HG02763 (cell line): ENCODE results near the gene MBD4.

Experiments used
- ATAC-seq: cut with Tn5 transposase; IDR thresholded peaks from one replicate; pipeline ENCODE4 v1.9.1; 2021; ENCODE audit warnings: mild to moderate bottlenecking, moderate library complexity; ENCODE audit not compliant: unreplicated experiment

Gene MBD4

DNA sequence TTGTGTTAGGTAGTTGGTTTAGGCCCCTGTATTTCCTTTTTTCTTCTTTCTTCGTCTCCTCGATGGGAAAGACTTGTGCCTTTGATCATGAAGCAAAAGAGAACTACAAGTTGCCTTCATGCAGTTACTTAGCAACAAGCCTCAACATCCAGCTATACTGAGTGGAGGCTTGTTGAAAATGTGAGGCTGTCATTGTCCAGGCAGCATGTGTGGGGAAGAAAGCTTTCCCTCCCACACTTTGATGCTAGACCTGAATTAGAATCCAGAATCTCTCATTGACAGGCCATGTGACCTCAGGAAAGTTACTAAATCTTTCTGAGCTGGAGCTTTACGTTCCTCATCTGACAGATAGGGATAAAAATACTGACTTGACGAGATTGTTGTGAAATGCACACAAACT, 24.0 kb upstream of the MBD4 start:
- no peak for ATAC-seq

DNA sequence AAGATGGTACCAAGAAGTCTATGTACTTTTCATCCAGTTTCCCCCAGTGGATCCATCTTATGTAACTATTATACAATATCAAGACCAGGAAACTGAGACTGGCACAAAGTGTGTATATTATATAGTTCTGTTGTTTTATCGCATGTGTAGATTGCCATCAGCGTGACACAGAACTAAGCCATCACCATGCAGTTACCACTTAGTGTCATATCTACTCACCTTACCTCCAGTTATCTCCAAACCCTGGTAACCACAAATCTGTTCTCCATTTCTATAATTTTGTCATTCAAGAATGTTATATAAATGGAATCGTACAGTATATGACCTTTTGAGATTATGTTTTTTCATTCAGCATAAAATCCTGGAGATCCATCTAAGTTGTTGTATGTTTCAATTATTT, 23.3 kb upstream of the MBD4 start:
- no peak for ATAC-seq

DNA sequence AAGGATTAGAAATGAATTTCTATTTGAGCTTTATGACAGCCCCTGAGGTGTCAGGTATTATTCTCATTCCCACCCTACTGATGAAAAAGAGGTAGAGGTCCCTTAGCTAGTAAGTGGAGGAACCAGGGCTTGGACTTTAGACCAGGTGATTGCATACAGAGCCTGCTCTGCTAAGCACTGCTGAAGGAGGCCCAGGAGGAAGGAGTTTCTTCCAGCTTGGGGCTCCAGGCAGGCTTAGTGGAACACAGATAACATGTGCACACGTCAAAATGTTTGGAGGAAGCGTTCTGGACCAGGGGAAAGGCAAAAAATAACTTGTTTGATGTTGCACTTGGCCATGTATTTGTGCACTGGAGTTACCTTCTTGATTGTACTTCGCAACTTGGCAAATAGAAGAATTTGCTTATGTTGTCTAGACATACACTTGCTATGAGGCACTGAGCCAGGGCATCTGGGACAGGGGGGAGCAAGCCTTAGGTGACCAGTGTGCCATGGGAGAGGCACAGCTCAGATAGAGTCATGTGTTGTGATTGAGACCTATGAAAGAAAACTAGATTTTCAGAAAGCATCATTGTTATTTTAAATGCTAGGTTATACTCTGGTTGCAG, 22.7 kb upstream of the MBD4 start:
- no peak for ATAC-seq

DNA sequence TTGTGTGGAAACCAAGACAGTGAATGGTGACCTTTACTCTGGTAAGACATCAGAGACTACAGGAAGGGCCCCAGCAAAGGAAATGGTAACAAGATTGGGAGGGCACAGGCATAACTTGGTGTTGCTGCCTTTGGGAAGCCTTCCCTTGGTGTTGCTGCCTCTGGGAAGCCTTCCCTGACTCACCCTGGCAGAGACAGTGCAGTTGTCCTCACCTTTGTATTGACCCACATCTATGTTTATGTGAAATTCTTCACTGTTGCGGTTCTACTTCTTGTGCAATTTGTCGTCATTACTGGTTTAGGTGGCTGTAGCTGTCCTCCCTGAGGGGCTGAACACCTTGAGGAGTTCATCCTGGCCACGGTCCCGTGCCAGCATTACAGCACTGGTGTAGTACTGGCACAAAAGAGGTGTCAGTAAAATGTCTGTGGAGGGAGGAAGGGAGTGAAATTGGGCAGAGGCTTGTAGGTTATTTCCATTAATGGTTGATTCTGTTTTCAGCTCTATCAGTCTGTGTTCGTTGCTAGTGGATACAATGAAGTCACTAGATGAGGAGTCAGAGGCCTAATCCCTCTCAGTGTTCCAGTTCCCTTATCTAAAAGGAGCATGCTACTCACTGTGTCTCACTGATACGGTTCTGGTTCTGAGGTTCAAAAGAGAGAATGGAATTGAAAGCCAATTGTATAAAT, 21.9 kb upstream of the MBD4 start:
- no peak for ATAC-seq

DNA sequence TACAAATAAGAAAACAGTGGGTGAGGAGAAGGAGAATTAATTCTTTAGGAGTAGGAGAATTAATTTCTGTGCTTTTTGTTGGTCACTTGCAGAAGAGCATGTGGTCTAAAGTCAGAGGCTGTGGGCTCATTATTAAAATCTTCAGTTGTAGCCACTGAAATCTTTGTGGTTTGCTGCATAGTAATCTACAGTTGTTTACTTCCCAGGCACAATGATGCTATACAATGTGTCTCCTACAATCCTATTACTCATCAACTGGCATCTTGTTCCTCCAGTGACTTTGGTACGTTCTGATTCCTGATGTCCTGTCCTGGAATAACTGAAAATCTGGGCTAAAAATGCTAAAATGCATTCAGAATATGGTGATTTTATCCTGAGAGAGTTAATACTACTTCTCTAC, 21.3 kb upstream of the MBD4 start:
- ATAC-seq, result no peak

DNA sequence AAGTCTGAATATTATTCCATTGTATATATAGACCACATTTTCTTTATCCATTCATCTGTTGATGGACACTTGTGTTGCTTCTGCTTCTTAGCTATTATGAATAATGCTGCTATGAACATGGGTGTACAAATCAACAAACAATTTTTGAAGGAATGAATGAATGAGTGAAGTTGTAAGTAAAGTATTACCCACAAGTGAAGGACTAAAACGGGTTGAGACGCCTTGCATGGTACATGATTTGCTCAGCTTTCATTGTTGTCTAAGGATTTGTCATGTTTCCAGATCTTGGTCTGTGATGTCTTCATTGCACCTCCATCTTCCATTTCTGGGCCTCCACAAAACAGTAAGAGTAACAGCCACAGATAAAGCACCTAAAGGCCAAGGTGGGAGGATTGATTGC, 20.8 kb upstream of the MBD4 start:
- no peak for ATAC-seq

DNA sequence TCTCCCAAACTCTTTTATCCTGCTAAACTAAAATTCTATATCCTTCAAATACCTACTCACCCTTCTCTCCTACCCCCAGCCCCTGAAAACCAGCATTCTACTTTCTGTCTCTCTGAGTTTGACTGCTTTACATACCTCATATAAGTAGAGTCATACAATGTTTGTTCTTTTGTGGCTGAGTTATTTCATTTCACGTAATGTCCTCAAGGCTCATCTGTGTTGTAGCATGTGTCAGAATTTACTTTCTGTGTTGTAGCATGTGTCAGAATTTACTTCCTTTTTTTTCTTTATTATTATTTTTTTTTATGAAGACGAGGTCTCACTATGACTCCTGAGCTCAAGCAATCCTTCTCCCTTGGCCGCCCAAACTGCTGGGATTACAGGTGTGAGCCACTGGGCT, 20.4 kb upstream of the MBD4 start:
- ATAC-seq, result no peak

DNA sequence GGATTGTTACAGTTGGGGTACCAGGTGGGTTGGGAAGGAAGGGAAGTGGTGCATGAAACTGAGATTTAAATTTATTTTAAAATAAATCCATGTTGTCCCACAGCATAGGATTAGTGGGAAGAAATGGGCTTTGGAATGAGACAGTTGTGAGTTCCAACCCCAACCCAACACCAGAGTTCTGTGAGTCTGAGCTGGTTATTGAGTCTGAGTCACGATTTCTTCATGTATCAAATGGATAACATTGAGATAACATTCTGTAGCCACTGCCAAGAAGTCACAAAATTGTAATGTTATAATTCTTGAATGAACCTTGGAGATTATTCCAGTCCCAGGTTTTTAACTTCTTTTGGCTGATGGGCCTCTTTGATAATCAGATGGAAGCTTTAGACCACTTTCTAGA, 14.0 kb upstream of the MBD4 start:
- no peak for ATAC-seq

DNA sequence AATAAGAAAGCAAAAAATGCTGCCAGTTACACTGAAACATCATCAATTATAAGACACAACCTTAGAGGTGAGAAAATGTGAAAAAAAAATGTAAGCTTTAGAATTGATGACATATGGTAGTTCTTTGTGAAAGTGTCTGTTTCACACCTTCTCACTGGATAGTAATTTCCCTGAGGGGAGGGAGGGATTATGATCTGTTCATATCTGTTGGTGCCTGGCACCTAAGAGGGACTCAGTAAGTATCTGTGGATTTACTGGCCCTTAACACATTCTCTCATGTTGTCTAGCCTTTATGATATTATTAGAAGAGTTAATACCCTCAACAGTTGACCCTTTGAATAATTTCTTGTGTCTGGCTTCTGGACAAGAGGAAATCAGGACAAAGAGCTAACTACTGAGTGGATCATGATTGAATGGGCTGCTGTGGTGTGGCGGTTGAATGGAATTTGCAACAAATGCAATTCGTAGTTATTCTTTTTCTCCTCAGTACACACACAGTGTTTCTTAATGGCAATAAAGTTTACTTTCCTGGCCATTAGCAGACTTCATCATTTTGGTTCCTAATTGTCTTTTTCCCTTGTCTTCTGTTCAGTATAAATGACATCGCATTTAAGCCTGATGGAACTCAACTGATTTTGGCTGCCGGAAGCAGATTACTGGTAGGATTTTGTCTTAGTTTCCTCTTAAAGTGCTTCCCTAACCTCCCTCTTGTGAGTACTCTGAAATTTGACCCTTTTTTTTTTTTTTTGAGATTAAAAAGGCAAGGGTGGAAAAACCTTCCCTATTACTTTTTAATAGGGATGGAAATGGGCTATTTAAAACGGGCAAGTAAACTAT, 9.7 kb upstream of the MBD4 start:
- ATAC-seq, result no peak

DNA sequence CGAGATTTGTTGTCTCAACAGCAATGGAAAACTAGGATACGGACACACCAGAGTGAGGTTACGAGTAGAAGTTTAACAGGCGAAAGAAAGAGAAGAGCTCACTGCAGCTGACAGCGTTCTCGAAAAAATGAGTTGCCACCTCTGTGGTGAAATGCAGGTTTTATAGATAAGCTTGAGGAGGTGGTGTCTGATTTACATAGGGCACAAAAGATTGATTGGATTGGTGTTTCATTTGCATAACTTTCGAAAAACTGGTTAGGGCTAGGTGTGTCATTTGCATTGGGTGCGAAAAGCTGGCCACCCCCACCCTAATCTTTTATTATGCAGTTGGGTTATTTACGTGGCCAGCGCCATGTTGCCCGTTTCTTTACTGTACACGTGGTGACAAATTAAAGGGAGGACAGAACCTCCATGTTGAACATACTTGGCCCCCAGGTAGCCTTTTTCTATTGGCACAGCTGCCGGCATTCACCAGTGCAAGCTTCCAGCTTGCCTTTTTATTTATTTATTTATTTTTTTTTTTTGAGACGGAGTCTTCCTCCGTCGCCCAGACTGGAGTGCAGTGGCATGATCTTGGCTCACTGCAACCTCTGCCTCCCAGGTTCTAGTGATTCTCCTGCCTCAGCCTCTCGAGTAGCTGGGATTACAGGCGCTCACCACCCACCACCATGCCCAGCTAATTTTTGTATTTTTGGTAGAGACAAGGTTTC, 8.6 kb upstream of the MBD4 start:
- no peak for ATAC-seq

DNA sequence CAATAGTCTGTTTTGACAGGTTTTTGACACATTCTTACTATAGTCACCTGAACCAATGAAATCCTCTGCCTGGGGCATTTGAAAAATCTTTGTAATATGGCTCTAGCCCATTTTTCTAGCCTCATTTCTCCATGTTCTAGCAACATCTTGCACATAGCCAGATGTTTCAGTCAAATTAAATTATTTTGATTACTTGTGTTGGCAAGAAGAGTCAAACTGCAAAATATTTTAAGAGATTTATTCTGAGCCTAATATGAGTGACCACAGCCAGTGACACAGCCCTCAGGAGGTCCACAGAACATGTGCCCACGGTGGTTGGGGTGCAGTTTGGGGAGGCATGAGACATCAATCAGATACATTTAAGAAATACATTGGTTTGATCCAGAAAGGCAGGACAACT, 7.2 kb upstream of the MBD4 start:
- no peak for ATAC-seq

DNA sequence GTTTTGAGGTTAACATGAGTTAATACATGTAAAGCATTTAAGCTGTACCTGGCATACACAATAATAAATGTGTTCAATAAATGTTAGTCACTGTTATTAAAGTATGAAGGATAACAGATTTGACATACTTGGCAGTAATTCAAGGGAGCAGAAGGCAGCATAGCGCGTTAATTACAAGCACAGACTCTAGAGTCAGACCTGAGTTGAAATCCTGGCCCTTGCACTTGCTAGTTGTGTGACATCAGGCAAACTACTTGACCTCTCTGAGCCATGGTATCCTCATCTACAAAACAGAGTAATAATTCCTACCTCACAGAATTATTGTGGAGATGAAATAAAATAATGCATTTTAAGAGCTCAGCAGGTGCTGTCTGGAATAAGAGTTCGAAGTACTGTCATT, 5.7 kb upstream of the MBD4 start:
- ATAC-seq, result no peak

DNA sequence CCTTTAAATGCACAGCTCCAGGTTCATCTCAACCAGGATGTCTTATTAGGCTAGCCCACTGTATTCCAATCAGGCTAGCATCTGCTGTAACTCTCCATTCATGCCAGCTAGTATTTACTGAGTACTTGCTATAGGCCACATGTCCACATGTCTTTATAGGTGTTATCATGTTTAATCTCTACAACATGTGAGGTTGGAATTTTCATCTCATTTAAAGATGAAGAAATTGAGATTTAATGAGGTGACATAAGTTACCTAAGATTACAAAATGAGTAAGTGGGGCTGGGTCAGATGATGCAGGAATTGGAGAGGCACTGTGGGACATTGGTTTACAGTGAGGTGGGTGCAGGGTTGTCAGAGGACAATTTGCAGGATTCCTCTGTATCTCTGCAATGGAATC, 3.2 kb upstream of the MBD4 start:
- ATAC-seq, result no peak

DNA sequence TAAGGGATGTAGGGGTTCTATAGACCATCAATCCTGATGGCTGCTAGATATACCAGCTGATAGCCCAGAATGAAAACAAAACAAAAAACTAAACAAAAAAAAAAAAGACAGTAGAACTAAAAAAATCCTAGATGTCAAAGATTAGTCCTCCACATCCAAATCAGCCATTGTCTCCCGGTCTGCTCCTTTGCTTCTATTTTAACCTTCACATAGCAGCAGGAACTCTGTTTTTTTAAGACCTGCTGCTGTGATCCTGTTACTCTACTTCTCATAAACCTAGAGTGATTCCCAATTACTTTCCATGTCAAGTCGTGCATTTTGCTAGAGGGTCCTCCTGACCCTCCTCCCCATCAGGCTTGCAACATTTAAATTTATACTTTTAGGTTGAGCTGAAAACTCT, 2.7 kb upstream of the MBD4 start:
- no peak for ATAC-seq

DNA sequence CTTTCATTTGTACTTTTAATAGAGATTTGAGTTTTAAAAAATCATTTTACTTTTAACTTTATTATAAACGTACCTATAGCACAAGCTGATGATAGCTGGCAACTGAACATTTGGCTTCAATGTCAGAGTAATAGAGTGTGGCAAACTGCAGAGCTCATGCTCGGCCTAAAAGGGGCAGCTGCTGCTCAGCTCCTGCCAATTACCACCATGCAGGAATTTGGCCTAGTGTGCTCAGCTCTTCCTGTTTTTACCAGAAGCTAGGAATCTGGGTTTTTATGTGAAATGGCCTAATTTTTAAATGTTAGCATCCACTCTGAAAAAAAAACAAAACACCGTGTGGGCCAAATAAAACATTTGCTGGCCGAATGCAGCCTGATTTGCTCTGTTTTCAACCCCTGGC, 2.0 kb upstream of the MBD4 start:
- ATAC-seq, result no peak

DNA sequence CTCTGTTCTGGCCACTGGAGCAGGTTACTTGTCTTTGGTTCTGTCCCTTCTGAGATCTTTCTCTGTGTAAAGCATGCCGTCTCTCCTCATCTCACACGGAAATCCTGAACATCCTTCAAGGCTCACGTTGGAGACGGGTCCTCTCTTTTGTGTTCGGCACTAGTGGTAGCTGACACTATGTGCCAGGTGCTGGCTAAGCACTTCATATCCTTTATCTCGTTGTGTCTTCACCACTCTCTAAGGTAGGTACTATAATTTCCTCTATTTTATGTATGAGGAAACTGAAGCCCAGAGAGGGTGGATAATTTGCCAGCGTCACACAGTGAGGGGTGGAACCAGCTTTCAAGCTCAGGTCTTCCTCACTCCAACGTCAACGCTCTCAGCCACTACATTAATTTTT, 1.5 kb upstream of the MBD4 start:
- no peak for ATAC-seq

DNA sequence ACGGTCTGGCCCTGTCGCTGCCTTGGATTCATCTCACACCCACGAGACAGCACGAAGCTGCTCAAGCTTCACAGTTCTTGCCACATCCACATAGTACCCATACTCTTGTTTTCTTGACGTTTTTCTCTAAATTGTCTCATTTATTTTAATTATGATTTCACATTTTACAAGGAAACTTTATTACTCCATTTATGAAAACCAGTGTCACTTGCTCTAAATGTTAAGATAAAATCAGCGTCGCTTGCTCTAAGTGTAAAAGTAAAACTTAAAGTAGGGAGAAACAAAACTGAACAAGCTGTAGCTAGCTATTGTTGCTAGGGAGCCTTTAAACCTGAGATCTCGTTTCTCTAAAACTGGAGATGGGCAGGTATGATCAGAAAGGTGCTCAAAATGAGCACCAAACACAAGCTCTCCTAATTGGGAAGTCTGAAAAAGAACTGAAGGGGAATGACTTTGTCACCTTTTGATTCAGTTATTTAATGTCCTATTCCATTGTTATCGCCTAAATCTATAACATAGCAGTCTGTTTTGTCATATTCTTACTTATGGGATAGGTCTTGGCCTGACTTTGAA, 956 bp upstream of the MBD4 start:
- no peak for ATAC-seq

DNA sequence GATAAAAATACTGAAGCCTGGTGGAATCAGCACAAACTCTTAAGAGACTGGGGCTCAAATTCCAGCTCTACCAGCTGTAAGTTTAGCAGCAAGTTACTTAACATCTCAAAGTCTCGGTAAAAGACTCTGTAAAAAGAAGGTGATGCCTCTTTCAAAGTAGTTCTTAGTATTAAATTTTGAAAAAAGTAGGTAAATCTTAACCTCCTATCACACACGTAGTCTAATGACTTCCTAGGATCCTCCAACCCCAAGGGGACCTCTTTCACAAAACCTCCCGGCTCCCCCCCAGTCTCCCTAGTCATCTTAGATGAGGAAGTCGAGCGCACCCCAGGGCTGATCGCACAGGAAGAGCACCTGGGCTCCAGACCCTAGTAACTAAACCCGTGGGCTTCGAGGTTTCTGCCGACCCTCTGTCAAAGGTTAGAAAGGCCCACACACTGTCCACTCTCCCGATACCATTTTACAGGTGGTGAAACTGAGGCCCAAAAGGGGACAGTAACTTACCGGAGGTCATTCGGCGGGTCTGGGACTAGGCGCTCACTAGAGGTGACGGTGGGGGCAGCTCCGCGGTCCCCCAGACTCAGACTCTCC, 427 bp downstream of the MBD4 start:
- ATAC-seq, result peak; percentile 6

DNA sequence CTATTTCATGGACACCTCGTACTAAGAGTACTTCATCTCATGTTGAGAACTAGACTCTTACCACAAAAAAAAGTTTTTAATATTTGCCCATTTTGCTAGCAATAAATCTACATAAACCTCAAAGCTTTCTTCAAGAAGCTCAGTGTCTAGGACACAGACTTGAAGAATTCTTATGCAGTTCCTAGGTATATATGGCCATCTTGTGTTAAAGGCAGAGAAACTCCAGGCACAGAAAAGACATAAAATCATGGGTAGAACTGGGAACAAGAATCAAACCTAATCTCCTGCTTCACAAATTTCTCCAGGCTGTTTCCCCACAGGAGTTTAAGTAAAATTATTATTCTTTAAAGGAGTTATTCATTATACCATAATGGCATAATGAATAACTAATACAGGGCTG, 4.4 kb downstream of the MBD4 start:
- no peak for ATAC-seq

DNA sequence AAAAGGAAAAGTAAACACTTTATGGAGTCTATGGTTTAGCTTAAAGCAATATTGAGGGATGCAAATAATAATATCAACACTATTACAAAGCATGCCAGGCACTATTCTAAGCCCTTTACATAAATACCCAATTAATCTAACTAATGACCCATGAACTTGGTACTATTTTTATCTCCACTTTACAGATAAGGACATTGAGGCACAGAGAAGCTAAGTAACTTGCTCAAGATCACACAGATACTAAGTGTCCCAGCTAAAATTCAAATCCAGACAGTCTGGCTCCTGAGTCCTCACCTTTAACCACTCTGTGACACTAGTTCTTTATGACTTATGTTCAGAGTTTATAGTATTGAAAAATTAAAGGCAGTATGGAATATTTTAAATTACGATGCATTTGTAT, 5.6 kb downstream of the MBD4 start:
- ATAC-seq, result no peak

DNA sequence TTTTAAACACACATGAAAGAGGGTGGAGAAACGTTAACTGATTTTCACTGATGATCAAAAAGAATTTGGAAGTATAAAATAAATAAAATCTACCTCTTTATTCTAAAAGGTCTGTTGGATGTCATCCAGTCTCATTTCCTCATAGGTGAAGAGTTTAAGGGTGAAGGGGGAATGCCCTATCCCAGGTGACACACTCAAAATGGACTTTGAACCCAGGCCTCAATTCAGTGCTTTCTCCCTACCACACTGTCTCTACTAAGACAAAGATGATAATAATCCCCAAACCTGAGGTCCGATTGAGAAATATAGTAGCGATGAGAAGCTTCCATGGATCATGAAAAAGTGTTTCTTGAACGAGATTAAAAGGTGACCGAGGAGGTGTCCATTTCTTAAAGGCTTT, 6.2 kb downstream of the MBD4 start:
- ATAC-seq, result no peak
